Middle frontal gyrus (tissue), 1 donor: ENCODE results near the gene MSGN1.
A peak's percentile ranks its signal among the peaks of the same experiment; 100 is the strongest.

ENCODE experiments used
- DNase-seq: peaks from one replicate; pipeline ENCODE4 v3.0.0-alpha.2; 2015; ENCODE audit warnings: low spot score; ENCODE audit errors: extremely low spot score

MSGN1 gene

DNA sequence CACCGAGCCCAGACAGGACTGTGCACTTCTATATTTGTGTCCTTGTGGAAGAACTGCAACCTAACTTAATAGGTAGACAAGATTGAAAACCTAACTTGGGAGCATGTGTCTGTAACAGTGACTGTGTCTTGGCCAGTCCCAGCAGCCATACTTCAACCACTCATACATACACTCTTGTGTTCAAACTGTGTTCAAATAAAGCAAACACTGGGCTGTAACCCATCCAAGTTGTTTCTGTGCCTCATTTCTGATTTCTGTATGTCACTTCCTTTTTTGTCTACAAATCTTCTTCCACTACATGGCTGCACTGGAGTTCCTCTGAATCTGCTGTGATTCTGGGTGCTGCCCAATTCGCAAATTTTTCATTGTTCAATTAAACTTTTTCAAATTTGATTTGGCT, 31.0 kb downstream of the MSGN1 start:
- DNase-seq, result no peak

DNA sequence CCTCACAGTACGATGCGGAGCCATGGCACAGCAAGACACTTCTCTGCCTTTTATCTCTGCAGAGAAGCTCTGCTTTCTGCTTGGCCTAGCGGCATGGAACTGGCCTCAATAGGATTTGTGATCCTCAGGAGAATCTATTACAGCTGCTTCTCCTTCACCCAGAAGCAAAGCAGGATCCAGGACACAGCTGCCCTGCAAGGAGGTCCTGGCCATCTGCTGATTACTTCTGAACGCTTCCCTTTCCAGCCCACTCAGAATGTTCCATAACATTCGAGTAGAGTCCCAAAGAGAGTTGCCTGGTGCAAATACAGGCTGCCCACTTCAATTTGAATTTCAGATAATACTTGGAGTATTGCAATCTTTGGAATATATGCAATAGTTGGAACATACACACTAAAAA, 33.0 kb downstream of the MSGN1 start:
- no peak for DNase-seq

DNA sequence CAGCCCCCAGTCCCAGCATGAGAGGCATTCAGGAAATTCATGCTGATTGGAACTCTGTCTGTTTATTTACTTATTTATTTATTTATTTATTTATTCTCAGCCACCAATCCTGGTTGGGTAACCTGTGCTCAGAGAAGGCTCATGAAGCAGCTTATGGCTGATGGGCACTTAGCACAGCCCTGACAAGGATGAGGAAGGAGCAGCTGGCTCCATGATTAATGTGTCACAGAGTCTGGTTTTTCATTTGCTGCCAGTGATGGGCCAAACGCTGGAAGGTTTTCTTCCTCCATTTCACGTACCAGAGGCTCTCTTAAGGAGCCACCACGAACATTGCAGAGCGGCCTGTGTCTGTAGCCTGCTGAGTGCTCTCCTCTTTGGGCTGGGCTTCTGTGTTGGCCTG, 33.9 kb downstream of the MSGN1 start:
- DNase-seq, result no peak

DNA sequence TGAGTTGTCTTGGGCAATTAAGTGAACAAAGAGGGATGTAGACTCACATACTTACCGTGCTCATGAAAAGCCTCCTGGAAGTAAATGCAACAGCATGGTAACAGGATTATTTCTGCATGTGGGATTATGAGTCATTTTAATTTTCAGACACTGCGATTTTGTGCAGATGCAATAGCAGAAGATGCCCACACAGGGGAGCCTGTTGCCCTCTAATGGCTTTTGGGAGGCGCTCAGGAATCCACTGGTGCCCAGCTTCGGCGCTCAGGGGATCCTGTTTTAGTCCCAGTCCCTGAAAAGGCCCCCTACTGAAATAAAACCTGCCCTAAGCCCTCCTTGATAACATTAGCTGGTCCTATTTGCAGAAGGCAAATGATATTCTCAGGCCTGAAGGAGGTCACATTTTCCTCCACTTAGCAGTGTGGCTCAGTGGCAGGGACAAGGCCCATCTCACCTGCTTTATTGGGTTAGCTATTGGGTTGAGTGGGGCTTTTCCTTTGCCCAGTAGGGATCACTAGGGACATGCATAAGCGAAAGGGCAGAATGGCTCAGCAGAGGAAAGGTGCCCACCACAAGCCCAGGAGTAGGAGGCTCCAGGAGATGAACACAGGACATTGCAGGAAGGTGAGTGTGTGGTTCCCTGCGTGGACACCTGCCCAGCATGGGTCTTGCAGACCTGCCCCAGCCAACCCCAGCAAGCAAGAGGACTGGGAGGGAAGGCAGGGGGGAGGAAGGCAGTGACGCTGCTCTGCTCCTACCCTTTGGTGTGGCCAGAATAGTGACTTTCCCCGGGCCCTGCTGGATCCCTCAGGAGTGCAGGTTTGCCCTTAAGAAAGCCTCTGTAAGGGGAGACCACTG, 35.7 kb downstream of the MSGN1 start:
- DNase-seq, result peak; percentile 22

DNA sequence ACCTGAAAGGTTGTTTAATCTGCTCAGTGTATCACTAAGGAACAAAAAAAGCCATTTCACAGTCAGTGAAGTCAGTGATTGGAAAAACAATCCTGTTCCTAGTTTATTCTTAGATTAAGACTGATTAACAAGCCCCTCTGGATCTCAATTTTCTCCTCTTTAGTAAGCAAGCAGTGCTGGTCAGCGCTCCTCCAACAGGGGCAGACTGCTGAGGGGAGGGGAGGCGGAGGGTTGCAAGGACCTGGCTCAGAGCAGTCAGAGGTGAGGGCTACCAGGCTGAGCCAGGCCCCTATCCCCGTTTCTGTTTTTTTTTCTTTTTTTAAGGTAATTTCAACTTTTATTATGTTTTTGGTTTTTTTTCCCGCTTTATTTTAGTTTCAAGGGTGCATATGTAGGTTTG, 37.5 kb downstream of the MSGN1 start:
- no peak for DNase-seq

DNA sequence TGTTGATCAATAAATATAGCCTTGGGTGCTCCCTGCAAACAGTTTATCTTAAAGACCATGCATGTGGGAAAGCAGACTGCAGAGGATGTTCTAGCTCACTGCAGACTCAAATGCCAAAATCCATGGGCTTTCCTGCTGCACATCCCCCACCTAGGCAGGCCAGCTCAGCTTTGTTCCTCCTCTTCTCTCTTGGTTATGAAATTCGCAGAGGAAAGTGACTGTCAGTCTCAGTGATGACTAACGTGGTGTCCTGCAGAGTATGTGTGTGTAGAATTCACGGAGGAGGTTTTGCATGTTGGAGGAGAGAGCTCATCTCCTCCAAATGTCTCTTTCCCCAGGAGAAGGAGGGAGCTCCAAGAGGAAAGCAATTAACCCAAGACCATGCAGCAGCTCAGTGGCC, 40.8 kb downstream of the MSGN1 start:
- DNase-seq, result no peak

DNA sequence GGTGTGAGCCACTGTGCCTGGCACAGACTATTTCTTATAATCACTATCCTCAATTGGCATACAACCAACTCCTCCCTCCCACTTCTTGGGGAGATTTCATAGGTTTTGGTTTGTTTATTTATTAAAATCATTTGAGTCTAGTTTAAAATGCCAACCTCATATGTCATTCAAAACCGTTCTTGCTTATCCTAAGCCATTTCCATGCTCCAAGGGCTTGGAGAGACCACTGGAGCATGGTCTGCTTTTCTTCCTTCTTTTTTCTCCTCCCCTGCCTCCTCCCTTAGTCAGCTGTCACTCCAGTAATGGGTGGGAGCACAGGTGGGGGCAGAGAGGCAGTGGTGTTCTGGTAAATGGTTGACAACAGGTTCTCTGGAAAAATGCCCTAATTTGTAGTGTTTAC, 41.8 kb downstream of the MSGN1 start:
- no peak for DNase-seq

DNA sequence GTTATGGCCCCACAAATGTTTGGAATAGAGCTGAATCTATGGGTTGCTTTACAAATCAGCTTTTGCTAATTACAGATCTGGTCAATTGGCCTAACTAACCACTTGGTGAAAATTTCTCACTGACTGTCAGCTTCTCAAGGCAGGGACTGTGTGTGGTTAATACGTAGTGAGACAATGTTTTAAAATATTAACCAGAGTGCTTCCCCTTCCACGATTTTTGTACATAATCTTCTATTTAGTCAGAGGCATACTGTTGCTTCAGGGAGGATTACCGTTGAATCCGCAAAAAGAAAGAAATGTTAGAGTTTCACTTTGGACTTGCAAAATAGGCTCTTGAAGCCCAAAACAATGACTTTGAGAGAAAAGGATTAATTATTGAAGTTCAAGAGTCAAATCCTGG, 47.3 kb downstream of the MSGN1 start:
- no peak for DNase-seq

DNA sequence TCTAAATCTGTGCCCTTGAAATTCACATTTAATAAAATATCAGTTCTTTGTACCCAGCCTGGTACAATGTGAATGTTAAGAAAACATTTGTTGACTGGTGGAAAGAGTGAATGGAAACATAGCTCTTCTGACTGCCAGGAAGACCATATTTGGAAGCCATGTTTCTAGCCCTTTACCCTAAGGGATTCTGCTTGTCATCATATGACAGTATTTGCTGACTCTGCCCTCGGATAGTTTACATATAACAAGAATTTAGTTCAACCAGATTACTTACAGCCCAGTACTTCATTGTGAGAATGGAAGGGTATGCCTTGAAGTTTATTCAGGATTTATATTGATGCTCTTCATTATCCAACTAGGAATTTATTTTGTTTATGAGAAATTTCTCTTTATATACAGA, 48.4 kb downstream of the MSGN1 start:
- DNase-seq, result no peak

DNA sequence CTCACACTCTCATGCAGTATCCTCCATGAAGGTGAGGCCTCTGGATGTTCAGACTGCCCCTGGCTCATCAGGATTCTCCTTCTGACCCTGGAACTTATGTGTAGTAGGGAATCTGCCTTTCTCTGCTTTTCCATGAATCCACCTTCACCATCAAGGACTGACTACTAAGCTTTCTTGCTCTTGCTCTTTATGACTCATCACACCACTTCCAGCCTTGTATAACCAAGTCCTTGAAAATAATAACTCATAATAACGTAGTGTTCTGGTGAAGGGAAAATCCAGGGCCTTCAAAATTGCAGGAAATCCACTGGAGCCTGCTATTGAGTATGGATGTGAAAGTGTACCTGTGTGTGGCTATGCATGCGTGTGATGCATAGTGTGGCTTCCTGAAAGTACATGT, 50.9 kb downstream of the MSGN1 start:
- no peak for DNase-seq
